Mucosa of stomach (tissue), 1 donor: Measurements from ENCODE around the gene ANTXR2.
"Not testable (repeated sequence)": the region's sequence is repeated elsewhere in the genome, so short reads cannot be mapped to it uniquely, and the experiment has no call there.

Source experiments
- H3K27me3 ChIP-seq: one replicate; pipeline ENCODE4 v1.7.0; 2013; ENCODE audit warnings: mild to moderate bottlenecking, low read length; ENCODE audit not compliant: control insufficient read depth, insufficient read depth
- H3K36me3 ChIP-seq: one replicate; pipeline ENCODE4 v1.7.0; 2013; ENCODE audit warnings: low read length; ENCODE audit not compliant: control insufficient read depth, insufficient read depth
- H3K4me1 ChIP-seq: one replicate; pipeline ENCODE4 v1.7.0; 2013; ENCODE audit warnings: mild to moderate bottlenecking, low read length; ENCODE audit not compliant: control insufficient read depth, insufficient read depth
- H3K4me3 ChIP-seq: one replicate; pipeline ENCODE4 v1.7.0; 2013; ENCODE audit warnings: low read length
- H3K9ac ChIP-seq: one replicate; pipeline ENCODE4 v1.7.0; 2013; ENCODE audit warnings: mild to moderate bottlenecking, low read length, moderate library complexity
- H3K9me3 ChIP-seq: one replicate; pipeline ENCODE4 v1.7.0; 2013; ENCODE audit warnings: mild to moderate bottlenecking, low read length, moderate library complexity; ENCODE audit not compliant: control insufficient read depth
- donor health status: Pancreatic carcinoma.

The ANTXR2 gene

GRCh38 chr4:80009806-80010205 lies 63.2 kb downstream of the ANTXR2 start:
- H3K27me3 ChIP-seq = no peaks in the 10 kb centered on the region
- H3K9me3 ChIP-seq = no peaks in the 10 kb centered on the region
- no peaks in the 10 kb centered on the region for H3K4me1 ChIP-seq
- H3K36me3 ChIP-seq = no peaks in the 10 kb centered on the region
- no peak overlapping the region for H3K4me3 ChIP-seq
- H3K9ac ChIP-seq = no peak overlapping the region

DNA sequence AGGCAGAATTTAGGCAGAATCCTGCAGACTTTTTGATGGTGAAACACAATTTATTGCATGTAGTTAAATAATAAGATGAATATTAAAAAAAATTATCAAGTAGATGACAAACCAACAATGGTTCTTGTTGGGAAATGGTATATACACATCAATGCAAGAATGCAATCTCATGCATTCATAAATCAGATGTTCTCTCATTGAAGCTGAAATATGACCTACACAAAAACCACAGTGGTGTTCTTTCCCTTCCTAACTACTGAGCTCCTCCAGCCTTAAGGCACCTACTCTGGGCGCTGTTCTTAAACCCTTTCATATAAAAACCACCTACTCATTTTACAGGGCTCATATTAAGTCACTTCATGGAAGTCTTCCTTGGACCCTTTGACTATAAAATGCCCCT lies 64.1 kb downstream of the ANTXR2 start:
- H3K4me3 ChIP-seq = no peak overlapping the region
- no peak overlapping the region for H3K9ac ChIP-seq
- no peaks in the 10 kb centered on the region for H3K9me3 ChIP-seq
- H3K27me3 ChIP-seq = no peaks in the 10 kb centered on the region
- no peaks in the 10 kb centered on the region for H3K4me1 ChIP-seq
- no peaks in the 10 kb centered on the region for H3K36me3 ChIP-seq

GRCh38 chr4:80008351-80008750 lies 64.7 kb downstream of the ANTXR2 start:
- no peak overlapping the region for H3K9ac ChIP-seq
- no peaks in the 10 kb centered on the region for H3K27me3 ChIP-seq
- no peaks in the 10 kb centered on the region for H3K4me1 ChIP-seq
- no peaks in the 10 kb centered on the region for H3K36me3 ChIP-seq
- H3K4me3 ChIP-seq = no peak overlapping the region
- H3K9me3 ChIP-seq = no peaks in the 10 kb centered on the region

DNA sequence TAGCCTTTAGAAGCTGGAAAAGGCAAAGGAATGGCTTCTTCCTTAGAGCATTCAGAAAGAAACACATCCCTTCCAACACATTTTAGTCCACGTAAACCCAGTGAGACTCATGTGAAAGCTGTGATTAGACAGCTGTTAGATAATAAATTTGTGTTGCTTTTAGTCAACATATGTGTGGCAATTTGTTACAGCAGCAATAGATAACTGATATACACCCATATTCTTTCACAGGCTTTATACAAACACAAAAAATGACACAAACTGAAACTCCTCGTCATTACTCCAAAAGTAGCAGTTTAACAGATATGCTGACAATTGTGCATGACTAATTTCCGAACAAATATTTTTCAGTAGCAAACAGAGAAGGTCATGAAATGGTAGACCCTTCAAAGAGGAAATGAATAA lies 65.3 kb downstream of the ANTXR2 start:
- Histone ChIP-seq H3K4me1 (no peaks in the 10 kb centered on the region), H3K9me3 (no peaks in the 10 kb centered on the region), H3K4me3 (no peak overlapping the region), H3K36me3 (no peaks in the 10 kb centered on the region), H3K27me3 (no peaks in the 10 kb centered on the region), H3K9ac (no peak overlapping the region)

DNA sequence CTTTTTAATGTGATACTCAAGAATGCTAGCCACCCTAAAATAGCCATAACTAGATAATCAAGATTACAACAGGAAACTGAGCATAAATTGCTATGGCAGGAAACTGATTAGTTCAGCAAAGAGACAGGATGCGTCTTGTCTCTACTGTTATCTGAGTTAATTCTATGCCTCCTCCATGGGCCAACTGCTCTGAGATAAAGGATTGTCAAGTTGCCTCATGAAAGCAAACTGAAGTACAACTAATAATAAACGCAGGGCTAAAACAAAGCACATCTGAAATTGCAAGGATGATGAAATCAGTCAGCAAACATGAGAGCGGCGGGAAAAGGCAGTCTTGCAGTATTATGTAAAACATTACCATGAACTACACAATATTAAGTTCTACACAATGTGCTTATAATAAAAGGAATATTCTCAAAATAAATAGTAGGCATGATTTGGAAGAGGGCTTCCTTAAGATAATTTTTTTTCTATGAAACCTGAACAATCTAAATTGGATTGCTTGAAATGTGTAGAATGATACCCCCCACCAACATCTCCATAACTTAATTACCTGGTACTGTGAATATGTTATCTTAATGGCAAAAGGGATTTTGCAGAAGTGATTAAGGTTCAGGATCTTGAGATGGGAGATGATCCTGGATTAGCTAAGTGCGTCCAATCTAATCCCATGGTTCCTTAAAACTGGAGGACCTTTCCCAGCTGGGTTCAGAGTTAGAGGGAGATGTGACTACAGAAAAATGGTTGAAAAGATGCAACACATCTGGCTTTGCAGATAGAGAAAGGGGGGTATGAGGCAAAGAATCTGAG lies 65.9 kb downstream of the ANTXR2 start:
- Histone ChIP-seq H3K4me1 (no peaks in the 10 kb centered on the region), H3K9ac (no peak overlapping the region), H3K9me3 (no peaks in the 10 kb centered on the region), H3K36me3 (no peaks in the 10 kb centered on the region), H3K4me3 (no peak overlapping the region), H3K27me3 (no peaks in the 10 kb centered on the region)

DNA sequence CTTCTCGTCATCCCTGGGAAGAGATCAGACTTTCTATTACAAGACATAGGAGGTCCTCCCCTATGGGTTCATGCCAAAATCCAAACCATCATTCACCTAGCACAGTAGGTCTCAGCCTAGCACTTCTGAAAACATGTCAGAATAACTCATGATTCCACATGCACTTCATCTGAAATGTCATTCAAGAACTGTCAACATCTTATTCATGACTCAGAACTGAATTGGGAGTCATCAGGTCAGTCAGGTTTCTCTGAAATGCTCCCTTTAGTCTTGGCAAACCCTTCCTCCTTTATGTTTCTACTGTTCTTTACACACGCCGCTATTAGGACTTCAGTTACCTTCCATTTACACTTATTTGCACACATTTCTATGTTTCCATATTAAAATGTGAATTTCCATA lies 67.2 kb downstream of the ANTXR2 start:
- Histone ChIP-seq H3K9me3 (no peaks in the 10 kb centered on the region), H3K27me3 (no peaks in the 10 kb centered on the region), H3K9ac (no peak overlapping the region), H3K4me1 (no peaks in the 10 kb centered on the region), H3K4me3 (no peak overlapping the region), H3K36me3 (no peaks in the 10 kb centered on the region)

GRCh38 chr4:80004319-80004718 lies 68.7 kb downstream of the ANTXR2 start:
- Histone ChIP-seq H3K9ac (no peak overlapping the region), H3K4me3 (no peak overlapping the region), H3K4me1 (no peaks in the 10 kb centered on the region), H3K9me3 (no peaks in the 10 kb centered on the region), H3K36me3 (no peaks in the 10 kb centered on the region), H3K27me3 (no peaks in the 10 kb centered on the region)

GRCh38 chr4:80002559-80002958 lies 70.5 kb downstream of the ANTXR2 start:
- H3K4me3 ChIP-seq, H3K9me3 ChIP-seq, H3K27me3 ChIP-seq, H3K36me3 ChIP-seq, H3K9ac ChIP-seq, H3K4me1 ChIP-seq: not testable (repeated sequence)

- not testable (repeated sequence) for H3K27me3 ChIP-seq, H3K9ac ChIP-seq, H3K9me3 ChIP-seq, H3K4me3 ChIP-seq, H3K4me1 ChIP-seq, H3K36me3 ChIP-seq
These were observed 74.0 kb downstream of the ANTXR2 start for GRCh38 chr4:79999048-79999447.

- Histone ChIP-seq H3K27me3 (no peaks in the 10 kb centered on the region), H3K36me3 (no peaks in the 10 kb centered on the region), H3K9me3 (no peaks in the 10 kb centered on the region), H3K4me1 (no peaks in the 10 kb centered on the region), H3K4me3 (no peak overlapping the region), H3K9ac (no peak overlapping the region)
These were observed 74.8 kb downstream of the ANTXR2 start for GRCh38 chr4:79998201-79998600.

DNA sequence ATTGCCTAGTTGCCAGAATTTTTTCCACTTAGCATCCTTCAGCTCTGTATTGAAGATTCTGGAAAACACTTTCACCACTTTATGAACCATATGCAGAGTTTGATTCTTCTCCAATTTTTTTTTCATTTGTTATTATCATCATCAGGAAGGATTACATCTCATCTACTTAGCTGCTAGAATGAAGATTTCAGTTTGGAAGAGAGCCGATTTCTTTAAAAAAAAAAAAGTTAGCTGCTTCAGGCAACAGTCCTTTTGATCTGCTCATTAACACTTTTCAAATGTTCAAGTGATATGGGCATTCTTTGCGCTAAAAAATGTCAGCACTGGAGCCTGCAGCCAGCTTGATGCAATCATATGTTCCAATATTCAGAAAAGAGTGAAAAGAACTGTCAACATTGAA lies 76.2 kb downstream of the ANTXR2 start:
- H3K36me3 ChIP-seq = no peaks in the 10 kb centered on the region
- no peaks in the 10 kb centered on the region for H3K4me1 ChIP-seq
- no peak overlapping the region for H3K4me3 ChIP-seq
- H3K27me3 ChIP-seq = no peaks in the 10 kb centered on the region
- H3K9me3 ChIP-seq = no peaks in the 10 kb centered on the region
- no peak overlapping the region for H3K9ac ChIP-seq

DNA sequence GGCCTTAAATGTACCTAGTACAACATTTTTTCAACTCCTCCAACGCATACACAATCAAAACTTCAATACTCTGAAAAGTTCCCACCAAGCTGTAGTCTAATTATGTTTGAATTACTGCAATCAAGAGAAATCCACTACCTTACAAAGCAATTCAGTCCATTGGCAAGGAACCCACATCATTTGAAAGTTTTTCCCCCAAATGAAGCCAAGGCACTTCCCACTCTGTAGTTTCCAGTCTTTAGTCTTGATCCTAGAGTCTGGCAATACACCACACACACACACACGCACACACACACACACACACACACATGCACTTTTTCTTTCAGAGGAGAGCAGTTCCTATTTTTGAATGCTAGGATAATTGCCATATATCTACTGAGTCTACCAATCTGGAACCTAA lies 79.6 kb downstream of the ANTXR2 start:
- H3K4me3 ChIP-seq = no peak overlapping the region
- no peaks in the 10 kb centered on the region for H3K9me3 ChIP-seq
- no peak overlapping the region for H3K9ac ChIP-seq
- no peaks in the 10 kb centered on the region for H3K36me3 ChIP-seq
- no peaks in the 10 kb centered on the region for H3K27me3 ChIP-seq
- no peaks in the 10 kb centered on the region for H3K4me1 ChIP-seq

- Histone ChIP-seq H3K4me1 (no peaks in the 10 kb centered on the region), H3K27me3 (no peaks in the 10 kb centered on the region), H3K4me3 (no peak overlapping the region), H3K9me3 (no peaks in the 10 kb centered on the region), H3K36me3 (no peaks in the 10 kb centered on the region), H3K9ac (no peak overlapping the region)
These were observed 81.4 kb downstream of the ANTXR2 start for GRCh38 chr4:79991601-79992000.
